ENCODE data around the gene FN3K. TPM values are rescaled to one million over a fixed set of nuclear protein-coding genes. Genes with fewer than 3 reads are reported as not detected.
A peak's percentile ranks its signal among the peaks of the same experiment; 100 is the strongest.

The FN3K gene
- total and polyA plus RNA-seq, 2 of the 13 experiments (the other 11 are each of a cell fraction or from before 2014, with no cell fraction given): 3.5 to 12.2 TPM

- TF ChIP-seq ZHX2 (IDR thresholded peaks at IDR 0.05; ENCODE audit: low read depth) (no peak), ZHX2 (CRISPR knock-in tag; IDR thresholded peaks at IDR 0.05; ENCODE audit: borderline replicate concordance) (no peak), NCOR1 (IDR thresholded peaks at IDR 0.05; ENCODE audit: borderline replicate concordance, low read length) (no peak), ISL2 (CRISPR knock-in tag; IDR thresholded peaks at IDR 0.05) (0 out of 2 replicates have a peak, but pooled peaks have one; percentile 18), ZNF646 (CRISPR knock-in tag; IDR thresholded peaks at IDR 0.05) (no peak), ZNF513 (CRISPR knock-in tag; conservative IDR thresholded peaks at IDR 0.05) (no peak), CREB3 (CRISPR knock-in tag; IDR thresholded peaks at IDR 0.05) (no peak), RAD21 (CRISPR knock-in tag; IDR thresholded peaks at IDR 0.05) (0 out of 2 replicates have a peak, but pooled peaks have one; percentile 8), ZNF33A (CRISPR knock-in tag; IDR thresholded peaks at IDR 0.05; ENCODE audit: borderline replicate concordance) (no peak), ZNF589 (CRISPR knock-in tag; conservative IDR thresholded peaks at IDR 0.05) (no peak), SOX6 (IDR thresholded peaks at IDR 0.05) (no peak), SOX6 (CRISPR knock-in tag; IDR thresholded peaks at IDR 0.05) (no peak), GATAD1 (CRISPR knock-in tag; IDR thresholded peaks at IDR 0.05) (no peak), ZNF614 (CRISPR knock-in tag; IDR thresholded peaks at IDR 0.05; ENCODE audit: borderline replicate concordance) (no peak)
These were observed 17.2 kb downstream of the FN3K start (continued) for GRCh38 chr17:82752371-82753200.
